ENCODE data around the gene CRYBA2. TPM values are rescaled to one million over a fixed set of nuclear protein-coding genes. Genes with fewer than 3 reads are reported as not detected.

The CRYBA2 gene
- total RNA-seq, 1 donor from 2014 or later, result not detected

GRCh38 chr2:219022041-219022440 lies 28.8 kb upstream of the CRYBA2 start:
- Histone ChIP-seq H3K36me3 (no peaks in the 10 kb centered on the region), H3K27me3 (ENCODE audit: low read depth) (peaks cover 84% of the 10 kb centered on the region), H3K27ac (replicated peaks) (no peak overlapping the region), H3K9me3 (replicated peaks) (no peaks in the 10 kb centered on the region), H3K4me3 (no peak overlapping the region), H3K4me1 (no peaks in the 10 kb centered on the region)
- DNase-seq, result no peak
- TF ChIP-seq, protein P1, sequence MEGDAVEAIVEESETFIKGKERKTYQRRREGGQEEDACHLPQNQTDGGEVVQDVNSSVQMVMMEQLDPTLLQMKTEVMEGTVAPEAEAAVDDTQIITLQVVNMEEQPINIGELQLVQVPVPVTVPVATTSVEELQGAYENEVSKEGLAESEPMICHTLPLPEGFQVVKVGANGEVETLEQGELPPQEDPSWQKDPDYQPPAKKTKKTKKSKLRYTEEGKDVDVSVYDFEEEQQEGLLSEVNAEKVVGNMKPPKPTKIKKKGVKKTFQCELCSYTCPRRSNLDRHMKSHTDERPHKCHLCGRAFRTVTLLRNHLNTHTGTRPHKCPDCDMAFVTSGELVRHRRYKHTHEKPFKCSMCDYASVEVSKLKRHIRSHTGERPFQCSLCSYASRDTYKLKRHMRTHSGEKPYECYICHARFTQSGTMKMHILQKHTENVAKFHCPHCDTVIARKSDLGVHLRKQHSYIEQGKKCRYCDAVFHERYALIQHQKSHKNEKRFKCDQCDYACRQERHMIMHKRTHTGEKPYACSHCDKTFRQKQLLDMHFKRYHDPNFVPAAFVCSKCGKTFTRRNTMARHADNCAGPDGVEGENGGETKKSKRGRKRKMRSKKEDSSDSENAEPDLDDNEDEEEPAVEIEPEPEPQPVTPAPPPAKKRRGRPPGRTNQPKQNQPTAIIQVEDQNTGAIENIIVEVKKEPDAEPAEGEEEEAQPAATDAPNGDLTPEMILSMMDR (IDR thresholded peaks at IDR 0.05; ENCODE audit: borderline replicate concordance), result no peak
- intact Hi-C loops (cut with micrococcal nuclease), result no loop called here

DNA sequence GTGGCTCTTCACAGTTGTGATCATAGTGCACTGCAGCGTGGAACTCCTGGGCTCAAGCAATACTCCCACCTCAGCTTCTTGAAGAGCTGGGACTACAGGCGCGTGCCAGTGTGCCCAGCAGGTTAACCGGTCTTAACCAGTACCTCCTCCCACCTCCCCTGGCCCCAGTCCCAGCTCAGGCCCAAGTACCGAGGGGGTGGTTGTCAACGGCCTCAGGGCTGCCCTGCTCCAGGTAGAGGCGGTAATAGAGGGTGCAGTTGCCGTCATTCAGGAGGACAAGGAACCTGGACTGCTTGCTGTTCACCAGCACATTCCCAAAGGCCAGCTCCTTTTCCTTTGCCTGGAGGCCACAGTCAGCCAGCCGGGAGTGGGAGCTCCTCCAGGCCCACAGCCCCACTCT lies 28.4 kb upstream of the CRYBA2 start:
- Histone ChIP-seq H3K27ac (replicated peaks) (no peak overlapping the region), H3K36me3 (no peaks in the 10 kb centered on the region), H3K4me1 (no peaks in the 10 kb centered on the region), H3K9me3 (replicated peaks) (no peaks in the 10 kb centered on the region), H3K4me3 (no peak overlapping the region), H3K27me3 (ENCODE audit: low read depth) (peaks cover 86% of the 10 kb centered on the region)
- intact Hi-C loops (cut with micrococcal nuclease), result no loop called here
- DNase-seq, result no peak
- TF ChIP-seq, protein P1 (IDR thresholded peaks at IDR 0.05; ENCODE audit: borderline replicate concordance), result no peak

- intact Hi-C loops (cut with micrococcal nuclease), result no loop called here
- no peaks in the 10 kb centered on the region for H3K36me3 ChIP-seq
- TF ChIP-seq, protein P1 (IDR thresholded peaks at IDR 0.05; ENCODE audit: borderline replicate concordance), result no peak
- H3K27me3 ChIP-seq (ENCODE audit: low read depth), result peaks cover 88% of the 10 kb centered on the region
- no peak for DNase-seq
- H3K4me3 ChIP-seq, result no peak overlapping the region
- no peak overlapping the region for H3K27ac ChIP-seq (replicated peaks)
- no peaks in the 10 kb centered on the region for H3K9me3 ChIP-seq (replicated peaks)
- no peaks in the 10 kb centered on the region for H3K4me1 ChIP-seq
Measured at GRCh38 chr2:219020604-219021365, 27.6 kb upstream of the CRYBA2 start.

- no peaks in the 10 kb centered on the region for H3K4me1 ChIP-seq
- no peak overlapping the region for H3K27ac ChIP-seq (replicated peaks)
- TF ChIP-seq, protein P1 (IDR thresholded peaks at IDR 0.05; ENCODE audit: borderline replicate concordance), result no peak
- H3K36me3 ChIP-seq, result no peaks in the 10 kb centered on the region
- peaks cover 82% of the 10 kb centered on the region for H3K27me3 ChIP-seq (ENCODE audit: low read depth)
- intact Hi-C loops (cut with micrococcal nuclease), result no loop called here
- H3K9me3 ChIP-seq (replicated peaks), result no peaks in the 10 kb centered on the region
- H3K4me3 ChIP-seq, result no peak overlapping the region
- no peak for DNase-seq
Measured at GRCh38 chr2:219019436-219019835, 26.2 kb upstream of the CRYBA2 start.

DNA sequence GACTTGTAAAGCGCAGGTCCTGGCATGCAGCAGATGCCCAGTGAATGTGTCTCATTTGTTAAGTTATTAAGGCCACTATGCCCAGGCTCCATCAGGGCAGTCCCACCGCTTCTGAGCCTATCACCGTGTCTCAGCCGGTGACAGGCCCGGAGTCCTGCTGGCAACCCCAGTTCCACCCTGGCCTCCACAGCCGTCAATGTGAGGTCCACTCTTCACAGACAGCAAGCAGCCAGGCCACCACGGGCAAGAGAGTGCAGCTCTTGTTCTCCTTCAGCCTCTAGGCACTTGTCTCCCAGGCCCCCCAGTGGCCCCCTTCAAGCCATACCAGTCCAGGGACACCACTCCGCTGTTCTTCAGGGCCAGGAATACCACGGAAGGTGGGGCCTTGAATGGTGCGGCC lies 25.5 kb upstream of the CRYBA2 start:
- no peak overlapping the region for H3K27ac ChIP-seq (replicated peaks)
- DNase-seq, result no peak
- no peak overlapping the region for H3K4me3 ChIP-seq
- H3K36me3 ChIP-seq, result no peaks in the 10 kb centered on the region
- H3K9me3 ChIP-seq (replicated peaks), result no peaks in the 10 kb centered on the region
- H3K27me3 ChIP-seq (ENCODE audit: low read depth), result peaks cover 82% of the 10 kb centered on the region
- H3K4me1 ChIP-seq, result no peaks in the 10 kb centered on the region
- TF ChIP-seq, protein P1 (IDR thresholded peaks at IDR 0.05; ENCODE audit: borderline replicate concordance), result no peak
- intact Hi-C loops (cut with micrococcal nuclease), result no loop called here

Measured in left ventricle myocardium inferior (tissue), 1 donor.